ENCODE data around the gene GPI. TPM values are rescaled to one million over a fixed set of nuclear protein-coding genes. Genes with fewer than 3 reads are reported as not detected.

GPI gene
- polyA plus RNA-seq, 1 donor (not counting 4 experiments of a cell fraction or from before 2014, with no cell fraction given) = 123 TPM

GRCh38 chr19:34341935-34342680 lies 22.9 kb upstream of the GPI start:
- H3K9ac ChIP-seq (ENCODE audit: control insufficient read depth, extremely low read depth, insufficient read depth, low read length) = no peak overlapping the region
- H3K27me3 ChIP-seq (ENCODE audit: control insufficient read depth, extremely low read depth, insufficient read depth, low read length) = no peaks in the 10 kb centered on the region
- H3K4me1 ChIP-seq (ENCODE audit: control insufficient read depth, extremely low read depth, insufficient read depth, low read length) = no peaks in the 10 kb centered on the region
- no peaks in the 10 kb centered on the region for H3K9me3 ChIP-seq (ENCODE audit: control insufficient read depth, low read depth, low read length)
- no peaks in the 10 kb centered on the region for H3K79me2 ChIP-seq (ENCODE audit: control insufficient read depth, insufficient read depth, low read length)
- no peak overlapping the region for H3K4me2 ChIP-seq (ENCODE audit: control insufficient read depth, extremely low read depth, insufficient read depth, low read depth, low read length)
- FAIRE-seq (no peak), DNase-seq (ENCODE audit: low read depth, low spot score) (no peak)
- H3K9me1 ChIP-seq (ENCODE audit: control insufficient read depth, extremely low read depth, insufficient read depth, low read length) = no peaks in the 10 kb centered on the region
- H2AFZ ChIP-seq (ENCODE audit: control insufficient read depth, low read length) = no peak overlapping the region
- H3K4me3 ChIP-seq (ENCODE audit: control insufficient read depth in 2 of 3, extremely low read depth in 1 of 3, insufficient read depth in 2 of 3, low read depth in 1 of 3, low read length in 3 of 3) = no peak overlapping the region
- dilution Hi-C loops (cut with MboI; ENCODE audit: extremely low pct_ligation_motif_present, low sequenced_read_pairs) = no loop called here
- peaks cover 20 to 24% of the 10 kb centered on the region in 2 experiments for H3K36me3 ChIP-seq (ENCODE audit: control insufficient read depth in 2 of 2, extremely low read depth in 1 of 2, insufficient read depth in 2 of 2, low read length in 2 of 2)
- no peaks in the 10 kb centered on the region for H4K20me1 ChIP-seq (ENCODE audit: control insufficient read depth, extremely low read depth, insufficient read depth, low read length)
- no peak overlapping the region for H3K27ac ChIP-seq (ENCODE audit: control insufficient read depth, insufficient read depth, low read length)
- TF ChIP-seq, protein P1, sequence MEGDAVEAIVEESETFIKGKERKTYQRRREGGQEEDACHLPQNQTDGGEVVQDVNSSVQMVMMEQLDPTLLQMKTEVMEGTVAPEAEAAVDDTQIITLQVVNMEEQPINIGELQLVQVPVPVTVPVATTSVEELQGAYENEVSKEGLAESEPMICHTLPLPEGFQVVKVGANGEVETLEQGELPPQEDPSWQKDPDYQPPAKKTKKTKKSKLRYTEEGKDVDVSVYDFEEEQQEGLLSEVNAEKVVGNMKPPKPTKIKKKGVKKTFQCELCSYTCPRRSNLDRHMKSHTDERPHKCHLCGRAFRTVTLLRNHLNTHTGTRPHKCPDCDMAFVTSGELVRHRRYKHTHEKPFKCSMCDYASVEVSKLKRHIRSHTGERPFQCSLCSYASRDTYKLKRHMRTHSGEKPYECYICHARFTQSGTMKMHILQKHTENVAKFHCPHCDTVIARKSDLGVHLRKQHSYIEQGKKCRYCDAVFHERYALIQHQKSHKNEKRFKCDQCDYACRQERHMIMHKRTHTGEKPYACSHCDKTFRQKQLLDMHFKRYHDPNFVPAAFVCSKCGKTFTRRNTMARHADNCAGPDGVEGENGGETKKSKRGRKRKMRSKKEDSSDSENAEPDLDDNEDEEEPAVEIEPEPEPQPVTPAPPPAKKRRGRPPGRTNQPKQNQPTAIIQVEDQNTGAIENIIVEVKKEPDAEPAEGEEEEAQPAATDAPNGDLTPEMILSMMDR (optimal IDR thresholded peaks at IDR 0.05 in 1 of 3, IDR thresholded peaks at IDR 0.05 in 1 of 3, conservative IDR thresholded peaks at IDR 0.05 in 1 of 3; ENCODE audit: extremely low read depth in 1 of 3, insufficient read depth in 2 of 3, low read length in 3 of 3) = no peak
- no peak for TF ChIP-seq EZH2 (IDR thresholded peaks at IDR 0.05; ENCODE audit: low read length)

DNA sequence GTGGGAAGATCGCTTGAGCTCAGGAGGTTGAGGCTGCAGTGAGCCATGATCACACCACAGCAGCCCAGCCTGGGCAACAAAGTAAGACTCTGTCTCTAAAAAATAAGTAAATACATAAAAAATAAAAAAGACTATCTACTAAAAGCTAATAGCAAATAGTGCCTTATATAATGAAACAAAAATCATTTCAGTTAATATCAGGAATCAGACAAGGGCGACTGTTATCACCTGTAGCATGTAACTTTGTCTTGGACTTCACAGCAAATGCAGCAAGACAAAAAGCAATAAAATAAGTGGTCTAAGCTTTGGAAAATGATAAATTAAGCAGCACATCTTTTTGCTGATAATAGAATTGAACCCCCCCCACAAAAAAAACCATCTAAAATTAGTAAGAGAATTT lies 21.2 kb upstream of the GPI start:
- Histone ChIP-seq H3K4me1 (ENCODE audit: control insufficient read depth, extremely low read depth, insufficient read depth, low read length) (no peaks in the 10 kb centered on the region), H3K9me3 (ENCODE audit: control insufficient read depth, low read depth, low read length) (no peaks in the 10 kb centered on the region), H3K36me3 (ENCODE audit: control insufficient read depth in 2 of 2, extremely low read depth in 1 of 2, insufficient read depth in 2 of 2, low read length in 2 of 2) (peaks cover 19 to 24% of the 10 kb centered on the region in 2 experiments), H2AFZ (ENCODE audit: control insufficient read depth, low read length) (no peak overlapping the region), H3K4me3 (ENCODE audit: control insufficient read depth in 2 of 3, extremely low read depth in 1 of 3, insufficient read depth in 2 of 3, low read depth in 1 of 3, low read length in 3 of 3) (no peak overlapping the region), H3K27ac (ENCODE audit: control insufficient read depth, insufficient read depth, low read length) (no peak overlapping the region), H4K20me1 (ENCODE audit: control insufficient read depth, extremely low read depth, insufficient read depth, low read length) (no peaks in the 10 kb centered on the region), H3K9me1 (ENCODE audit: control insufficient read depth, extremely low read depth, insufficient read depth, low read length) (no peaks in the 10 kb centered on the region), H3K4me2 (ENCODE audit: control insufficient read depth, extremely low read depth, insufficient read depth, low read depth, low read length) (no peak overlapping the region), H3K79me2 (ENCODE audit: control insufficient read depth, insufficient read depth, low read length) (no peaks in the 10 kb centered on the region), H3K9ac (ENCODE audit: control insufficient read depth, extremely low read depth, insufficient read depth, low read length) (no peak overlapping the region), H3K27me3 (ENCODE audit: control insufficient read depth, extremely low read depth, insufficient read depth, low read length) (no peaks in the 10 kb centered on the region)
- TF ChIP-seq, protein P1 (optimal IDR thresholded peaks at IDR 0.05 in 1 of 3, IDR thresholded peaks at IDR 0.05 in 1 of 3, conservative IDR thresholded peaks at IDR 0.05 in 1 of 3; ENCODE audit: extremely low read depth in 1 of 3, insufficient read depth in 2 of 3, low read length in 3 of 3) = no peak
- no peak for TF ChIP-seq EZH2 (IDR thresholded peaks at IDR 0.05; ENCODE audit: low read length)
- DNase-seq (ENCODE audit: low read depth, low spot score) = no peak
- no peak for FAIRE-seq
- dilution Hi-C loops (cut with MboI; ENCODE audit: extremely low pct_ligation_motif_present, low sequenced_read_pairs) = no loop called here
